HG02763 (cell line): ENCODE results near the gene TRIM29.
A peak's percentile ranks its signal among the peaks of the same experiment; 100 is the strongest.
"Not testable (repeated sequence)": the region's sequence is repeated elsewhere in the genome, so short reads cannot be mapped to it uniquely, and the experiment has no call there.

Experiments used
- ATAC-seq: cut with Tn5 transposase; IDR thresholded peaks from one replicate; pipeline ENCODE4 v1.9.1; 2021; ENCODE audit warnings: mild to moderate bottlenecking, moderate library complexity; ENCODE audit not compliant: unreplicated experiment

The TRIM29 gene

GRCh38 chr11:120137611-120138521, at the start of gene TRIM29:
TSS of gene TRIM29 (minus strand) at chr11:120138113. CDS start at chr11:120138031, 82 bp downstream.
- no peak for ATAC-seq

- ATAC-seq: peak; percentile 48
These were observed 49.1 kb upstream of the TRIM29 start for GRCh38 chr11:120186774-120187591.

- no peak for ATAC-seq
These were observed 48.5 kb upstream of the TRIM29 start for GRCh38 chr11:120186456-120186773.

- ATAC-seq: no peak
These were observed 48.0 kb upstream of the TRIM29 start for GRCh38 chr11:120185706-120186455.

- ATAC-seq: no peak
These were observed 47.2 kb upstream of the TRIM29 start for GRCh38 chr11:120184946-120185705.

GRCh38 chr11:120184371-120184945, 46.5 kb upstream of the TRIM29 start:
- ATAC-seq: no peak

GRCh38 chr11:120183701-120184141, 45.8 kb upstream of the TRIM29 start:
- ATAC-seq: no peak

GRCh38 chr11:120182790-120183491, 45.0 kb upstream of the TRIM29 start:
- no peak for ATAC-seq

GRCh38 chr11:120182372-120182771, 44.5 kb upstream of the TRIM29 start:
- ATAC-seq: no peak

GRCh38 chr11:120181376-120181975, 43.6 kb upstream of the TRIM29 start:
- no peak for ATAC-seq

- ATAC-seq: no peak
These were observed 42.8 kb upstream of the TRIM29 start for GRCh38 chr11:120180551-120181232.

- ATAC-seq: not testable (repeated sequence)
These were observed 42.1 kb upstream of the TRIM29 start for GRCh38 chr11:120180063-120180462.

- ATAC-seq: no peak
These were observed 41.3 kb upstream of the TRIM29 start for GRCh38 chr11:120179057-120179672.

- ATAC-seq: no peak
These were observed 40.7 kb upstream of the TRIM29 start for GRCh38 chr11:120178561-120179056.

- ATAC-seq: no peak
These were observed 37.0 kb upstream of the TRIM29 start for GRCh38 chr11:120174866-120175265.

- no peak for ATAC-seq
These were observed 35.9 kb upstream of the TRIM29 start for GRCh38 chr11:120173807-120174206.

GRCh38 chr11:120173019-120173705, 35.2 kb upstream of the TRIM29 start:
- ATAC-seq: no peak
